Spinal cord (tissue), 10 donors: Measurements from ENCODE around the gene WDPCP. TPM values are rescaled to one million over a fixed set of nuclear protein-coding genes. Genes with fewer than 3 reads are reported as not detected.
"Not testable (repeated sequence)": the region's sequence is repeated elsewhere in the genome, so short reads cannot be mapped to it uniquely, and the experiment has no call there.

Experiments
- DNase-seq, 6 donors: peaks; one replicate each; pipeline versions ENCODE4 v3.0.0 to v3.0.0-alpha.2; 2013 to 2015; ENCODE audit warnings: low spot score in 6 of 6, low read depth in 4 of 6
- H3K27ac ChIP-seq: one replicate; pipeline ENCODE4 v1.5.1; 2013; ENCODE audit warnings: low read depth, low read length, control low read depth
- H3K27me3 ChIP-seq: one replicate; pipeline ENCODE4 v1.6.1; 2013; ENCODE audit warnings: low read length; ENCODE audit not compliant: control insufficient read depth, insufficient read depth
- H3K36me3 ChIP-seq: one replicate; pipeline ENCODE4 v1.6.1; 2013; ENCODE audit warnings: low read length; ENCODE audit not compliant: control insufficient read depth, insufficient read depth
- H3K4me1 ChIP-seq: one replicate; pipeline ENCODE4 v1.6.1; 2013; ENCODE audit warnings: low read length; ENCODE audit not compliant: control insufficient read depth, insufficient read depth
- H3K4me3 ChIP-seq: one replicate; pipeline ENCODE4 v1.5.1; 2013; ENCODE audit warnings: low read depth, low read length, control low read depth
- H3K9me3 ChIP-seq: one replicate; pipeline ENCODE4 v1.6.1; 2013; ENCODE audit warnings: low read length; ENCODE audit not compliant: control insufficient read depth, insufficient read depth
- WGBS: methylation state at CpG from one replicate; pipeline ENCODE4 v1.1.5; 2013; ENCODE audit warnings: missing lambda C conversion rate; ENCODE audit not compliant: insufficient coverage; 5-methylcytosine and 5-hydroxymethylcytosine counted together
- polyA plus RNA-seq, 2 donors: library from polyadenylated mRNA; unstranded; fragments of 120-200 nt; gene quantifications; one replicate each; pipeline ENCODE4 v1.2.1, GENCODE V29; 2013; ENCODE audit not compliant: insufficient read length in 2 of 2
- total RNA-seq, 2 donors: library from RNA; depleted of rRNA in 1 of 2; stranded (reverse); fragments of 120-200 nt in 1 of 2; fragments of >200 nt in 1 of 2; gene quantifications; one replicate each; pipeline versions ENCODE4 v1.2.3 to v1.2.4, GENCODE V29; 2013 to 2014
- donor health status: healthy.

The WDPCP gene
- total and polyA plus RNA-seq, 4 donors: 9.6 to 40.1 (median 14.2) TPM

- H3K27ac ChIP-seq: no peak overlapping the region
- no peak overlapping the region for H3K4me3 ChIP-seq
- H3K27me3 ChIP-seq: no peaks in the 10 kb centered on the region
- no peaks in the 10 kb centered on the region for H3K36me3 ChIP-seq
- no peaks in the 10 kb centered on the region for H3K9me3 ChIP-seq
- DNase-seq: no peak
- H3K4me1 ChIP-seq: no peaks in the 10 kb centered on the region
- WGBS: 80% methylated on average over 1 of the region's 4 CpGs
These were observed 7.5 kb downstream of the WDPCP start for GRCh38 chr2:63580651-63581297.

GRCh38 chr2:63578767-63579166 is 9.5 kb downstream of the WDPCP start:
- DNase-seq: no peak
- Histone ChIP-seq H3K27ac (no peak overlapping the region), H3K4me1 (no peaks in the 10 kb centered on the region), H3K36me3 (no peaks in the 10 kb centered on the region), H3K9me3 (no peaks in the 10 kb centered on the region), H3K27me3 (no peaks in the 10 kb centered on the region), H3K4me3 (no peak overlapping the region)
- no CpG with 5 or more reads among the region's 3 CpGs for WGBS

- H3K27me3 ChIP-seq: no peaks in the 10 kb centered on the region
- H3K9me3 ChIP-seq: no peaks in the 10 kb centered on the region
- no peaks in the 10 kb centered on the region for H3K36me3 ChIP-seq
- no peak for DNase-seq
- no peak overlapping the region for H3K27ac ChIP-seq
- H3K4me3 ChIP-seq: no peak overlapping the region
- H3K4me1 ChIP-seq: no peaks in the 10 kb centered on the region
These were observed 11.7 kb downstream of the WDPCP start for GRCh38 chr2:63576546-63576945.

GRCh38 chr2:63573726-63574345 is 14.4 kb downstream of the WDPCP start:
- not testable (repeated sequence) for H3K9me3 ChIP-seq, H3K4me1 ChIP-seq, H3K27ac ChIP-seq, H3K27me3 ChIP-seq, DNase-seq, H3K36me3 ChIP-seq, H3K4me3 ChIP-seq
- WGBS: 91% methylated on average over 7 of the region's 13 CpGs

GRCh38 chr2:63573026-63573425 is 15.3 kb downstream of the WDPCP start:
- H3K36me3 ChIP-seq, H3K27me3 ChIP-seq, DNase-seq, H3K27ac ChIP-seq, H3K4me3 ChIP-seq, H3K9me3 ChIP-seq, H3K4me1 ChIP-seq: not testable (repeated sequence)
- WGBS: no CpG with 5 or more reads among the region's 3 CpGs

- WGBS: 96% methylated on average over 2 of the region's 2 CpGs
- Histone ChIP-seq H3K4me3 (no peak overlapping the region), H3K4me1 (no peaks in the 10 kb centered on the region), H3K27ac (no peak overlapping the region), H3K9me3 (no peaks in the 10 kb centered on the region), H3K27me3 (no peaks in the 10 kb centered on the region), H3K36me3 (no peaks in the 10 kb centered on the region)
- DNase-seq: no peak
These were observed 16.3 kb downstream of the WDPCP start for GRCh38 chr2:63572001-63572400.

GRCh38 chr2:63571291-63571690 is 17.0 kb downstream of the WDPCP start:
- Histone ChIP-seq H3K9me3 (no peaks in the 10 kb centered on the region), H3K4me3 (no peak overlapping the region), H3K27ac (no peak overlapping the region), H3K36me3 (no peaks in the 10 kb centered on the region), H3K27me3 (no peaks in the 10 kb centered on the region), H3K4me1 (no peaks in the 10 kb centered on the region)
- no peak for DNase-seq
- no CpG with 5 or more reads among the region's 2 CpGs for WGBS

- H3K9me3 ChIP-seq: no peaks in the 10 kb centered on the region
- H3K36me3 ChIP-seq: no peaks in the 10 kb centered on the region
- H3K4me1 ChIP-seq: no peaks in the 10 kb centered on the region
- no peak for DNase-seq
- H3K27ac ChIP-seq: no peak overlapping the region
- no peaks in the 10 kb centered on the region for H3K27me3 ChIP-seq
- no peak overlapping the region for H3K4me3 ChIP-seq
These were observed 18.5 kb downstream of the WDPCP start for GRCh38 chr2:63569740-63570139.

- Histone ChIP-seq H3K36me3 (no peaks in the 10 kb centered on the region), H3K27ac (no peak overlapping the region), H3K27me3 (no peaks in the 10 kb centered on the region), H3K4me1 (no peaks in the 10 kb centered on the region), H3K9me3 (peaks cover 3% of the 10 kb centered on the region), H3K4me3 (no peak overlapping the region)
- DNase-seq: no peak
These were observed 25.5 kb downstream of the WDPCP start for GRCh38 chr2:63562751-63563150.

GRCh38 chr2:63558922-63559321 is 29.4 kb downstream of the WDPCP start:
- H3K4me1 ChIP-seq, H3K27ac ChIP-seq, H3K36me3 ChIP-seq, DNase-seq, H3K9me3 ChIP-seq, H3K27me3 ChIP-seq, H3K4me3 ChIP-seq: not testable (repeated sequence)
- WGBS: 91% methylated on average over 2 of the region's 3 CpGs
